HCT116 (cell line): ENCODE data around the gene TMX3. TPM values are rescaled to one million over a fixed set of nuclear protein-coding genes. Genes with fewer than 3 reads are reported as not detected.

ENCODE experiments used
- ATAC-seq: fragments of 200-7000 bp; cut with Tn5 transposase; 2 replicates; pipeline ENCODE4 v1.9.1; 2020; ENCODE audit warnings: mild to moderate bottlenecking, moderate library complexity
- BruUV-seq: library from RNA; stranded (reverse); fragments of 400-500 nt; replicated peaks from 2 replicates; lab custom pipeline; 2021; lab: Mats Ljungman, UMichigan
- CTCF ChIA-PET: fragments of 300-600 bp; sonication (Branson Sonifier 250); formaldehyde crosslinking; loops from one replicate; lab custom pipeline; 2021; ENCODE audit warnings: antibody characterized with exemption; lab: Charles Lee
- POLR2A ChIA-PET: fragments of 300-600, 350-600 bp; sonication (Branson Sonifier 250); formaldehyde crosslinking; loops from one replicate; lab custom pipeline; 2021; ENCODE audit warnings: antibody characterized with exemption; lab: Charles Lee
- RAD21 ChIA-PET, 2 experiments: fragments of 300-600 bp; sonication (Branson Sonifier 250); formaldehyde crosslinking; loops; one replicate each; lab custom pipeline; 2023; ENCODE audit warnings: low total read pairs in 2 of 2; ENCODE audit not compliant: uncharacterized antibody in 2 of 2, unreplicated experiment in 2 of 2, low non-redundant PET in 1 of 2; lab: Charles Lee
- DNase-seq: peaks from one replicate; pipeline ENCODE4 v3.0.0-alpha.2; 2010; ENCODE audit warnings: low read depth, low spot score
- H2AFZ ChIP-seq: fragments of 200-600 bp; shearing (Covaris generic), sonication (generic); 2 replicates; pipeline ENCODE4 v1.6.1; 2017; ENCODE audit warnings: low read depth, mixed run types, mixed read lengths, antibody characterized with exemption, low read length; ENCODE audit not compliant: poor library complexity, severe bottlenecking
- H3K27ac ChIP-seq: 2 replicates; pipeline ENCODE4 v1.5.1; 2012; ENCODE audit warnings: low read depth, low read length
- H3K27me3 ChIP-seq: fragments of 200-600 bp; sonication (generic); 2 replicates; pipeline ENCODE4 v1.6.1; 2016; ENCODE audit warnings: mixed run types, low read length, mixed read lengths; ENCODE audit not compliant: insufficient read depth
- H3K36me3 ChIP-seq, 2 experiments: fragments of 200-500 bp in 1 of 2; fragments of 200-600 bp in 1 of 2; sonication (Bioruptor generic) in 1 of 2; sonication (generic) in 1 of 2; 2 replicates each; pipeline versions ENCODE4 v1.5.1 to v1.6.1; 2014 to 2016; ENCODE audit warnings: low read length in 2 of 2, inconsistent platforms in 1 of 2, mixed read lengths in 1 of 2, mixed run types in 1 of 2; ENCODE audit not compliant: insufficient read depth in 2 of 2, control insufficient read depth in 1 of 2
- H3K4me1 ChIP-seq, 2 experiments: fragments of 200-600 bp in 1 of 2; sonication (generic) in 1 of 2; 2 replicates each; pipeline versions ENCODE4 v1.5.1 to v1.6.1; 2012 to 2017; ENCODE audit warnings: low read length in 2 of 2, inconsistent platforms in 1 of 2, mild to moderate bottlenecking in 1 of 2, mixed read lengths in 1 of 2, mixed run types in 1 of 2, moderate library complexity in 1 of 2; ENCODE audit not compliant: insufficient read depth in 2 of 2, control insufficient read depth in 1 of 2
- H3K4me2 ChIP-seq: fragments of 200-600 bp; sonication (generic); 2 replicates; pipeline ENCODE4 v1.6.1; 2017; ENCODE audit warnings: mixed run types, low read length, mixed read lengths
- H3K4me3 ChIP-seq, 2 experiments: fragments of 200-600 bp in 1 of 2; sonication (generic) in 1 of 2; replicated peaks in 1 of 2; 2 replicates each; pipeline ENCODE4 v1.5.1; 2011 to 2016; ENCODE audit warnings: low read length in 2 of 2, control low read depth in 1 of 2, low read depth in 1 of 2, mild to moderate bottlenecking in 1 of 2, mixed read lengths in 1 of 2, mixed run types in 1 of 2
- H3K79me2 ChIP-seq: fragments of 200-600 bp; sonication (generic); 2 replicates; pipeline ENCODE4 v1.6.1; 2017; ENCODE audit warnings: mild to moderate bottlenecking, mixed run types, low read length, moderate library complexity, mixed read lengths; ENCODE audit not compliant: insufficient read depth
- H3K9ac ChIP-seq: fragments of 200-600 bp; sonication (generic); 2 replicates; pipeline ENCODE4 v1.6.1; 2016; ENCODE audit warnings: low read length, mixed read lengths
- H3K9me2 ChIP-seq: fragments of 200-600 bp; sonication (generic), shearing (Covaris generic); 2 replicates; pipeline ENCODE4 v1.6.1; 2017; ENCODE audit warnings: mixed run types, mild to moderate bottlenecking, moderate library complexity; ENCODE audit not compliant: insufficient read depth
- H3K9me3 ChIP-seq, 2 experiments: fragments of 200-500 bp in 1 of 2; fragments of 200-600 bp in 1 of 2; sonication (Bioruptor generic) in 1 of 2; sonication (generic) in 1 of 2; 2 replicates each; pipeline ENCODE4 v1.6.1; 2014 to 2017; ENCODE audit warnings: low read length in 2 of 2, mixed read lengths in 2 of 2, inconsistent platforms in 1 of 2, low read depth in 1 of 2, mild to moderate bottlenecking in 1 of 2, mixed run types in 1 of 2, moderate library complexity in 1 of 2; ENCODE audit not compliant: control insufficient read depth in 1 of 2, insufficient read depth in 1 of 2
- H4K20me1 ChIP-seq: fragments of 200-600 bp; sonication (generic), shearing (Covaris generic); 2 replicates; pipeline ENCODE4 v1.6.1; 2017; ENCODE audit warnings: mixed run types, mild to moderate bottlenecking, moderate library complexity; ENCODE audit not compliant: insufficient read depth
- CBX3 ChIP-seq: IDR thresholded peaks from 2 replicates; pipeline ENCODE4 v1.6.1; 2012; ENCODE audit warnings: low read depth
- CEBPB ChIP-seq: IDR thresholded peaks from 2 replicates; pipeline ENCODE4 v1.6.1; 2012; ENCODE audit warnings: low read depth
- ELF1 ChIP-seq: IDR thresholded peaks from 2 replicates; pipeline ENCODE4 v1.6.1; 2012; ENCODE audit warnings: low read depth, borderline replicate concordance
- EZH2 ChIP-seq: fragments of 200-600 bp; sonication (generic); IDR thresholded peaks from 2 replicates; pipeline ENCODE4 v1.6.1; 2017; ENCODE audit warnings: antibody characterized with exemption, mixed run types
- EZH2phosphoT487 ChIP-seq: fragments of 200-600 bp; IDR thresholded peaks from 2 replicates; pipeline ENCODE4 v1.6.1; 2018; ENCODE audit warnings: antibody characterized with exemption, borderline replicate concordance
- MAX ChIP-seq: IDR thresholded peaks from 2 replicates; pipeline ENCODE4 v1.6.1; 2012
- POLR2A ChIP-seq: IDR thresholded peaks from 2 replicates; pipeline ENCODE4 v1.7.0; 2011; ENCODE audit warnings: borderline replicate concordance; ENCODE audit not compliant: insufficient read depth, insufficient read length; ENCODE audit errors: extremely low read depth
- POLR2AphosphoS5 ChIP-seq: IDR thresholded peaks from 2 replicates; pipeline ENCODE4 v1.6.1; 2011; ENCODE audit warnings: mild to moderate bottlenecking, low read depth, low read length, moderate library complexity
- REST ChIP-seq: IDR thresholded peaks from 2 replicates; pipeline ENCODE4 v1.6.1; 2012; ENCODE audit warnings: low read depth
- SIN3A ChIP-seq: IDR thresholded peaks from 2 replicates; pipeline ENCODE4 v1.6.1; 2012; ENCODE audit warnings: low read depth
- SP1 ChIP-seq: IDR thresholded peaks from 2 replicates; pipeline ENCODE4 v1.6.1; 2012; ENCODE audit warnings: low read depth
- SRF ChIP-seq: IDR thresholded peaks from 2 replicates; pipeline ENCODE4 v1.6.1; 2012; ENCODE audit warnings: low read depth
- TCF7L2 ChIP-seq: IDR thresholded peaks from 2 replicates; pipeline ENCODE4 v1.7.0; 2011; ENCODE audit warnings: borderline replicate concordance, inconsistent platforms; ENCODE audit not compliant: insufficient read depth, insufficient read length; ENCODE audit errors: extremely low read depth
- YY1 ChIP-seq: IDR thresholded peaks from 2 replicates; pipeline ENCODE4 v1.6.1; 2011; ENCODE audit warnings: low read length, low read depth, moderate library complexity, mild to moderate bottlenecking; ENCODE audit not compliant: insufficient replicate concordance; ENCODE audit errors: extremely low read depth
- ZBTB33 ChIP-seq: IDR thresholded peaks from 2 replicates; pipeline ENCODE4 v1.6.1; 2011; ENCODE audit warnings: mild to moderate bottlenecking, low read length, moderate library complexity; ENCODE audit not compliant: insufficient replicate concordance; ENCODE audit errors: extremely low read depth
- ZFX ChIP-seq: fragments of 450-650 bp; IDR thresholded peaks from 2 replicates; pipeline ENCODE4 v1.6.1; 2017
- ZNF274 ChIP-seq: fragments of 200-500 bp; sonication (Bioruptor generic); IDR thresholded peaks from 2 replicates; pipeline ENCODE4 v1.6.1; 2014; ENCODE audit warnings: mild to moderate bottlenecking, low read depth, low read length, inconsistent platforms
- intact Hi-C: fragments of 100-400 bp; cut with micrococcal nuclease; formaldehyde crosslinking; loops from 2 replicates; pipeline ENCODE4 v1.10.0; 2022
- total RNA-seq: library from RNA; stranded (reverse); gene quantifications from one replicate; pipeline ENCODE4 v1.2.1, GENCODE V29; 2021; ENCODE audit not compliant: unreplicated experiment
- TF ChIP-seq, protein P1 (sequence below), 3 experiments: fragments of 200-600 bp in 1 of 3; sonication (generic) in 1 of 3; IDR thresholded peaks in 2 of 3; conservative IDR thresholded peaks in 1 of 3; 2 replicates each; pipeline ENCODE4 v1.5.1; 2012 to 2017; ENCODE audit warnings: low read depth in 2 of 3, low read length in 2 of 3, antibody characterized with exemption in 1 of 3, borderline replicate concordance in 1 of 3, control low read depth in 1 of 3, mild to moderate bottlenecking in 1 of 3, mixed read lengths in 1 of 3, mixed run types in 1 of 3, moderate library complexity in 1 of 3; ENCODE audit not compliant: insufficient read depth in 1 of 3
- TF ChIP-seq, protein P2 (sequence below): IDR thresholded peaks from 2 replicates; pipeline ENCODE4 v1.6.1; 2012

TMX3 gene
- total RNA-seq, 1 experiment from 2014 or later, result 39.6 TPM

DNA sequence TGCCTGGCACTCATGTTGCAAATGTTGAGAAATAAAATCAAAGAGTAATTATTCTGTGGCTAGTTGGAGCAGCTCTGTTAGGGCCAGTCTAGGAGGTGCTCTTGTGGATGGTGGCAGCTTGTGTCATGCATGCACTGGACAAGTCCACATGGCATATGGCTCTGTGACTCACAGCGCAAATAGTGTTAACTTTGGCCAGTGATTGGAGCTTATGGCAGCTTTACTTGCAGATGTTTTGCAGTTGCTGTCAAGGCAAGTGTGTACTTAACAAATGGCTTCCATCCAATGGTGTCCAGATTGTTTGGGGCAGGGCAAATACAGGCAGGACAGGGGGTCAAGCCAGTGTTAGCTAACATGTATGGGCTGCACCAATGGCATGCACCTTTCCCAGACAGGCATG, 26.1 kb upstream of the TMX3 start:
- H3K79me2 ChIP-seq, result no peaks in the 10 kb centered on the region
- ATAC-seq (no peak), DNase-seq (no peak)
- H4K20me1 ChIP-seq, result no peaks in the 10 kb centered on the region
- ChIA-PET RAD21 (no interaction called here), POLR2A (no interaction called here), CTCF (no interaction called here)
- no peak overlapping the region for H3K27ac ChIP-seq
- TF ChIP-seq, protein P1, sequence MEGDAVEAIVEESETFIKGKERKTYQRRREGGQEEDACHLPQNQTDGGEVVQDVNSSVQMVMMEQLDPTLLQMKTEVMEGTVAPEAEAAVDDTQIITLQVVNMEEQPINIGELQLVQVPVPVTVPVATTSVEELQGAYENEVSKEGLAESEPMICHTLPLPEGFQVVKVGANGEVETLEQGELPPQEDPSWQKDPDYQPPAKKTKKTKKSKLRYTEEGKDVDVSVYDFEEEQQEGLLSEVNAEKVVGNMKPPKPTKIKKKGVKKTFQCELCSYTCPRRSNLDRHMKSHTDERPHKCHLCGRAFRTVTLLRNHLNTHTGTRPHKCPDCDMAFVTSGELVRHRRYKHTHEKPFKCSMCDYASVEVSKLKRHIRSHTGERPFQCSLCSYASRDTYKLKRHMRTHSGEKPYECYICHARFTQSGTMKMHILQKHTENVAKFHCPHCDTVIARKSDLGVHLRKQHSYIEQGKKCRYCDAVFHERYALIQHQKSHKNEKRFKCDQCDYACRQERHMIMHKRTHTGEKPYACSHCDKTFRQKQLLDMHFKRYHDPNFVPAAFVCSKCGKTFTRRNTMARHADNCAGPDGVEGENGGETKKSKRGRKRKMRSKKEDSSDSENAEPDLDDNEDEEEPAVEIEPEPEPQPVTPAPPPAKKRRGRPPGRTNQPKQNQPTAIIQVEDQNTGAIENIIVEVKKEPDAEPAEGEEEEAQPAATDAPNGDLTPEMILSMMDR (IDR thresholded peaks at IDR 0.05 in 2 of 3, conservative IDR thresholded peaks at IDR 0.05 in 1 of 3; ENCODE audit: borderline replicate concordance in 1 of 3, insufficient read depth in 1 of 3, low read depth in 2 of 3, low read length in 2 of 3), result no peak
- no peak for TF ChIP-seq MAX
- TF ChIP-seq SIN3A, result no peak
- no peak for TF ChIP-seq ZFX
- no peak for TF ChIP-seq YY1
- TF ChIP-seq POLR2AphosphoS5, result no peak
- TF ChIP-seq ELF1, result no peak
- no peak for TF ChIP-seq REST
- no peak for TF ChIP-seq SP1
- TF ChIP-seq ZNF274, result no peak
- no peak for TF ChIP-seq CBX3
- no peak for TF ChIP-seq EZH2
- TF ChIP-seq SRF, result no peak
- TF ChIP-seq EZH2phosphoT487, result no peak
- TF ChIP-seq, protein P2, sequence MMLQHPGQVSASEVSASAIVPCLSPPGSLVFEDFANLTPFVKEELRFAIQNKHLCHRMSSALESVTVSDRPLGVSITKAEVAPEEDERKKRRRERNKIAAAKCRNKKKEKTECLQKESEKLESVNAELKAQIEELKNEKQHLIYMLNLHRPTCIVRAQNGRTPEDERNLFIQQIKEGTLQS, result no peak
- TF ChIP-seq CEBPB, result no peak
- TF ChIP-seq TCF7L2, result no peak
- TF ChIP-seq POLR2A, result no peak
- TF ChIP-seq ZBTB33, result no peak
- intact Hi-C loops, result no loop called here
- no peak overlapping the region for H3K4me3 ChIP-seq
- no peaks in the 10 kb centered on the region for H3K4me1 ChIP-seq
- no peak overlapping the region for H3K4me2 ChIP-seq
- no peaks in the 10 kb centered on the region for H3K36me3 ChIP-seq
- no peaks in the 10 kb centered on the region for H3K9me2 ChIP-seq
- no TSS peak for BruUV-seq
- no peaks in the 10 kb centered on the region for H3K27me3 ChIP-seq
- no peak overlapping the region for H2AFZ ChIP-seq
- no peak overlapping the region for H3K9ac ChIP-seq
- no peaks in the 10 kb centered on the region for H3K9me3 ChIP-seq
